OCI-LY1 (cell line): Measurements from ENCODE around the gene TEK.

Experiments used
- CTCF ChIP-seq: fragments of 200-600 bp; sonication (generic), shearing (Covaris generic); IDR thresholded peaks from 2 replicates; pipeline ENCODE4 v1.5.1; 2017; ENCODE audit warnings: mild to moderate bottlenecking, antibody characterized with exemption, low read length, moderate library complexity, mixed read lengths
- EZH2 ChIP-seq: fragments of 200-600 bp; sonication (generic), shearing (Covaris generic); IDR thresholded peaks from 2 replicates; pipeline ENCODE4 v1.8.0; 2017; ENCODE audit warnings: borderline replicate concordance, mixed run types, mild to moderate bottlenecking, antibody characterized with exemption, low read length, moderate library complexity, mixed read lengths

- TF ChIP-seq CTCF, result no peak
- TF ChIP-seq EZH2, result no peak
Measured at GRCh38 chr9:27065288-27065687, 43.7 kb upstream of the TEK start.
